GM18909 (cell line): ENCODE measurements around the gene ACER2.
"Not testable (repeated sequence)": the region's sequence is repeated elsewhere in the genome, so short reads cannot be mapped to it uniquely, and the experiment has no call there.

Experiments
- ATAC-seq: cut with Tn5 transposase; IDR thresholded peaks from one replicate; pipeline ENCODE4 v1.9.1; 2021; ENCODE audit warnings: mild to moderate bottlenecking; ENCODE audit not compliant: unreplicated experiment, poor library complexity

The ACER2 gene

DNA sequence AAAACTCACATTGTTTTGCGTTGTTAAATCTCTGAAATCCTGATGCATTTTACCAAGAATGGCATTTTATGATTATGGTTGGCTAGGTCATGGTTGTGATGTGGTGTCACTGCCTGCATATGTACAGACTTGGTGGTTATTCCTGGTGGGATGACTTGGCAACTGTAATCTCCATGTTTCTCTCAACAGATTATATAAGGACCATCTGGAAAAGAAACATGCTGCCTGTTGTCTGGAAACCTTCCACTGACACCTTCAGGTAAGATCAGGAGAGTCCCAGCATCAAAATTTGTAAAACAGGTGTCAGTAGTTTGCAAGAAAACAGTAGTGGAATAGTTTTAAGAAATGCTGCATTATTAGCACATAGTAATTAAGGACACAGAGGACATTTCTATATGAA is 3.0 kb upstream of the ACER2 start:
- ATAC-seq: no peak

DNA sequence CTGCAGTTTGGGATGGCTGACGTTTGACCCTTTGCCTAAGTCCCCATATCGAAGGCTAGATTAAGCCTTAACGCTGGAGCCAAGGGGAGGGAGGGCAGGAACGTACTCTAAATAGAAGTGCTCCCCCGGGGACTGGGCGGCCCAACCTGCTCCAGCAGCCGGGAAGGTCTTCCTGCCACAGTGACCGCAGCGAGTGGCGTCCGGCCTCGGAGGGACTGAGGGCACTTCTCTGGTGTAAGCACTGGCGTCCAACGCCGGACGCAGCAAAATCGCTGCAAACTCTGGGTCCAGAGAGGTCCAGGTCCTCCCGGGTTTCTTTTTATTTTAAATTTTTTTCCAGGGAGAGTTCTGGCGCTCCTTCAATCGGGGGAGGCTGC is 505 bp upstream of the ACER2 start:
- peak; percentile 10 for ATAC-seq

DNA sequence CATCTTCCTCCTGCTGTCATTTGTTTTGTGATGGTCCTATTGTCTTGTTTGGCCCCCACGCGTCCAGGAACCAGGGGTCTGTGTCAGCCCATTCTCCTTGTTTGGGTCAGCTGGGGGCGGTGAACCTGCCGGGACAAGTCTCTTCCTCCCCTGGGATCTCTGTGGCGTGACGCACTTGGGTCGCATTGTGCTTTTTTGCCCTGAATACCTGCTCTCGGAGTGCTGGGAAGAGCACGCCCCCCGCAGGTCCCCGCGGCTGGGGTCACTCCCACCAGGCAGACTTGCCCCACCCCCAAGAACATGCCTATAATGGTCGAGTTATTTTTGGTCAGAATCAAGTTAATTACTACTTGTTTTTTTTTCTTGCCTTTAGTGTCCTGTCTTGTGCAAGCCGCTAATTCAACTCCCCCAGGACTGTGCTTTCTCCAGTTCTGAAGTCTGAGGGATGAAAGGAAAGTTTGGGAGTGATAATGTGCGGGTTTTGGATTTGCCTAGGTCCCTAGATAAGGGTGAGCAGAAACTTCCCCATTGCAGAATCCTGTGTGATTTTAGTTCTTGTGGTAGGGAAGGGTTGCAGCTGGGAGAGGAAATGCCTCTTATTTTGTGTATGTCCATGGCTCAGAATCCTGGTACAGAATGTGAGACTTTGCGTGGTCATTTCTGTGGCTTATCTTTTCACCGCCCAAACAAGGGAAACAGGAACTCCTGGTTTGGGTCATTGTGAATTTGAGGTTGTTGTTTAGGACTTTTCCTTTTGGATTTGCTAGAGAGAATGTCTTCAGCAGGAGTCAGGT is 789 bp downstream of the ACER2 start:
- ATAC-seq: peak; percentile 9

DNA sequence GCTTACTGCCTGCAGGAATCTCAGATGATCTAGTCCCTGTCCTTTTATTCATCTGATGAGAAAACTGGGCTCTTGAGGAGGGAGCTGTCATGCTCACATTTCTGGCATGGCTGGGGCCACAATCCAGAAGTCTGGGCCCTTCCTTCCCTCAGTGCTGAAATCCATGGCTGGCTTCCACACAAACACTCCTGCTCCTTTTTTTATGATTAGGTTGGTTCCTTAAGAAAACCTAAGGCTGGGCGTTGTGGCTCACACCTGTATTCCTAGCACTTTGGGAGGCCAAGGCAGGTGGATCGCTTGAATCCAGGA is 1.3 kb downstream of the ACER2 start:
- no peak for ATAC-seq

DNA sequence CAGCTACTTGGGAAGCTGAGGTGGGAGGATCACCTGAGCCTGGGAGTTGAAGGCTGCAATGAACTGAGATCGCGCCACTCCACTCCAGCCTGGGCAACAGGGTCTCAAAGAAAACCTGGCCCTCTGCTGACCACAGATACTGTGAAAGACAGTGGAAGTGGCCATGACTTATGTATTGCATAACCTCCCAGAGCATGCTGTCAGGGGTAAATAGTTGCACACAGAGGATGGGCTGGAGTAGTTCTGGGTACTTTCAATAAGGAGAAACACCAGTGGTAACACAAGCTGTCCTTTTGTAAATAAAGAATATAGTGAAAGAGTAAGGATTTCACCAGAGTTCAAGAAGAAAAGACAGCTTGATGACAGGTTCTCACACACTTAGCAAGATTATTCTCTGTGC is 1.8 kb downstream of the ACER2 start:
- ATAC-seq: no peak

DNA sequence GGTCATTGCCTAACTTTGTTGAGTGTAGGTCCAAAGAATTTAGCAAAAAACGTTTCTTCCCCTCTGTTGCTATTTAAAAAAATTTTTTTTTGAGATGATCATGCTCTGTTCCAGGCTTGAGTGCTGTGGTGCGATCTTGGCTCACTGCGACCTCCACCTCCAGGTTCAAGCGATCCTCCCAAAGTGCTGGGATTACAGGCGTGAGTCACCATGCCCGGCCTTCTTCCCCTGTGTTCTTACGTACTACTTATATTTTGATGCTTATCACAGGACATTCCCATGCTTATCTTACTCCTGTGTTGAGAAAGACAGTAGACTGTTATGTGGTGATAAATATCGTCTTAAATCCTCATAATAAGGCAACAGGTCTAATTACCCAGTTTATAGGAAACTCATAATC is 2.5 kb downstream of the ACER2 start:
- ATAC-seq: no peak

DNA sequence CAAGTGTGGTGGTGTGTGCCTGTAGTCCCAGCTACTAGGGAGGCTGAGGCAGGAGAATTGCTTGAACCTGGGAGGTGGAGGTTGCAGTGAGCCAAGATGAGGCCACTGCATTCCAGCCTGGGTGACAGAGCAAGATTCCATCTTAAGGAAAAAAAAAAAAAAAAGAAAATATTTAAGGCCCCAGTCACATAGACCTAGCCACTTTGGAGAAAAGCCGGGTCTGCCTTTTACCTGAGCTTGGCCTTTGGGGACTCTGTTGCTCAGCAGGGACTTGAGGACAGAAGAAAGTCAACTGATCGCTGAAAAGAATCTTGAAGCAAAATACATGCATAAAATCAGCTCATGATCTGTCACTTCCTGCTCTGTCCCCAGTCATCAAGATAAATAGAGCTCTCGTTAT is 4.6 kb downstream of the ACER2 start:
- not testable (repeated sequence) for ATAC-seq

DNA sequence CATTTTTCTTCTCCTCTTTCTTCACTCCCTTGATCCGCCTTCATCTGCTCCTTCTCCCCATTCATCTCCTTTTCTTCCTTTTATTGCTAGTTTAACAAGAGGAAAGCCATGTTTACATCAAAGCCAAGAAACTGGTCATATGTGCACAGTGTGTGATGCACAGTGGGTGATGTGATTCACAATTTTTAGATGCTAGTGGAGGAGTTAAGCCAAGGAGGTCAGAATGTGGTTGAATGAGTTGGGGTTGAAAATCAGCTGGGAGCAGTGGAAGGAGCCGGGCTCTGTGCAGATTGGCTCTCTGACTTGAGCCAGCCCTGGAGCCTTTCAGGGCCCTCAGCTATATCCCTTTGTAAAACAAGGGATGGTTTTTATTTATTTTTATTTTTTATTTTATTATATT is 7.3 kb downstream of the ACER2 start:
- ATAC-seq: no peak

DNA sequence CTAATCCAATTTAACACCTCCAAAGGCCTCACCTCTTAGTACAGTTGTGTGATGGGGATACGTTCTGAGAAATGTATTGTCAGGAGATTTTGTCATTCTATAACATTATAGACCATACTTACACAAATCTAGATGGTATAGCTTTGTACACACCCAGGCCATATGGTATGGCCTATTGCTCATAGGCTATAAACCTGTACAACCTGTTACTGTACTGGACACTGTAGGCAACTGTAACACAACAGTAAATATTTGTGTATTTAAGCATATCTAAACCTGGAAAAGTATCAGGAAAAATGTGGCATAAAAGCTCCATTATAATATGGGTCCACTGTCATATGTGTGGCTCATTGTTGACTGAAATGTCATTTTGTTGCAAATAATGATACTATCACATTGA is 12.1 kb downstream of the ACER2 start:
- ATAC-seq: no peak

DNA sequence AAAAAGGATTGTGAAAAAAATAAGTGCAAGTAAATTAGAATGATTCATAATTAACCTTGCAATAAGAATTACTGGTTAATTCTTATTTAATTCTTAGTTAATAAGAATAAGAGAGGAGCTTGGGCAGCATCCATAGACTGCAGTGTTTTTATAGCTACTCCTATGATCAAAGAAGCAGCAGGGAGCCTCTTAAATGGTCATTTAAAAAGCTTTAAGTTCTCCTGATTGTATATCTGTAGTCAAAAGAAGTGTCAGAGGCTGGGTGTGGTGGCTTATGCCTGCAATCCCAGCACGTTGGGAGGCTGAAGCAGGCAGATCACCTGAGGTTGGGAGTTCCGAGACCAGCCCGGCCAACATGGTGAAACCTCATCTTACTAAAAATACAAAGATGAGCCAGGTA is 14.4 kb downstream of the ACER2 start:
- no peak for ATAC-seq

DNA sequence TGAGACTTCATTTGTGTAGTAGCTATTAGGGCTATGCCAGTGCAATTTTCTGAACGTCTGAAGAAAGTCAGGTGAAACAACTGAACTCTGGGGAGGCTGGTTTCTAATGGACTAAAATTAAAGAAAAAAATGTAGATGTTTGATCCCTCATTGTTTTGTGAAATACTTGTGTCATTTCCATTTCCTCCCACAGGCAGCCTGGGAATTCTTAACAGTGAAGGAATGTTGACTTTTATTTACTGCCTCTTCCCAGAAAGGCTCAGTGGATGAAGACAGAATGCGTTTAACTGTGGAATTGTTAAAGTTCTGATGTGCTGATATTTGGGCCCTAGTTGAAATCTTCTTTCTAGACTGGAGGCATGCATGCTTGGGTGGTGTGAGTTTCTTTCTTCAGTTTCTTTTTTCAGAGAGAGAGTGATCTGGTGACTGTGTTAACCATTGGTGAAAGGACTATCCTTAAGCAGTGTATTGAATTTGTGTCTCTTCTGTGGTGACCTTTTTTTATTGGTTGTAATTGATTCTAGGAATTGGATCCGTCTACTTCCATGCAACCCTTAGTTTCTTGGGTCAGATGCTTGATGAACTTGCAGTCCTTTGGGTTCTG is 15.5 kb downstream of the ACER2 start:
- ATAC-seq: peak; percentile 81

DNA sequence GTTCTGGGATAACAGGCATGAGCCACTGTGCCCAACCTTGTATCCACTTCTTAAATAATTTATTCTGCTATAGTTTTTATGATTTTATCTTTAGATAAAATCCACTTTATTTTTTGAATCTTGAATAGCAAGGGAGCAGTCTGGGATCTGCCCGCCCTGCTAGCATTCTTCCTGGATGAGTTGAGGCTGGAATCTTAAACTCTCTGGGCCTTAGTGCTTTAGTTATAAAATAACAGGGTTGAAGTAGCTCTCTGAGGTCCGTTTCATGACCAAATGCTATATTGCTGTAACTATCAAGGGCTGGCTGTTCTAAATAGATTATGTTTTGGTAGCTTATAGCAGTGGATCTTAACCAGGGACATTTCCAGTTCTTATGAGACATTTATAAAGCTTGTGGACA is 20.8 kb downstream of the ACER2 start:
- ATAC-seq: no peak

DNA sequence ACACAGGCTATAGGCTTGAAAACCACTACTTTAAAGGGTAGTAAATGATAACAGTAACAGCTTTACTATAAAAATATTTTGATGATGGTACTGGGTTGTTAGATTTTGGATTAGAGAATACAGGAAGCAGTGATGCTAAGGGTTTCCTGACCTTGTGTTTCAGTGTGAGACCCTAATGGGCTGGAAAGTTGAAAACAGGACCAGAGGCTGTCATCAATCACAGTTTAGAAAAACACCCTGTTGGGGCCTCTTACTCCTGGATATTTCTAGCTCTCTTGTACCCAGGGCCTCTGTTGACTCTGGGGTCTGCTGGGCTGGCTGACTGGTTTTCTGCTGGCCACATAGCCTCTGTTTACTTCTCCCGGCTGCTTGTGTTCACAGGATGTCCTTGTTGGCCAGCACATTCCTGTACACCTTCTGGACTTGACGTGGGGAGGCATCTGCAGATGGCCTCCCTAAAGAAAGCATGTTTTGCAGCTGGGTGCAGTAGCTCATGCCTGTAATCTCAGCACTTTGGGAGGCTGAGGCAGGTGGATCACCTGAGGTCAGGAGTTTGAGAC is 21.5 kb downstream of the ACER2 start:
- ATAC-seq: no peak

DNA sequence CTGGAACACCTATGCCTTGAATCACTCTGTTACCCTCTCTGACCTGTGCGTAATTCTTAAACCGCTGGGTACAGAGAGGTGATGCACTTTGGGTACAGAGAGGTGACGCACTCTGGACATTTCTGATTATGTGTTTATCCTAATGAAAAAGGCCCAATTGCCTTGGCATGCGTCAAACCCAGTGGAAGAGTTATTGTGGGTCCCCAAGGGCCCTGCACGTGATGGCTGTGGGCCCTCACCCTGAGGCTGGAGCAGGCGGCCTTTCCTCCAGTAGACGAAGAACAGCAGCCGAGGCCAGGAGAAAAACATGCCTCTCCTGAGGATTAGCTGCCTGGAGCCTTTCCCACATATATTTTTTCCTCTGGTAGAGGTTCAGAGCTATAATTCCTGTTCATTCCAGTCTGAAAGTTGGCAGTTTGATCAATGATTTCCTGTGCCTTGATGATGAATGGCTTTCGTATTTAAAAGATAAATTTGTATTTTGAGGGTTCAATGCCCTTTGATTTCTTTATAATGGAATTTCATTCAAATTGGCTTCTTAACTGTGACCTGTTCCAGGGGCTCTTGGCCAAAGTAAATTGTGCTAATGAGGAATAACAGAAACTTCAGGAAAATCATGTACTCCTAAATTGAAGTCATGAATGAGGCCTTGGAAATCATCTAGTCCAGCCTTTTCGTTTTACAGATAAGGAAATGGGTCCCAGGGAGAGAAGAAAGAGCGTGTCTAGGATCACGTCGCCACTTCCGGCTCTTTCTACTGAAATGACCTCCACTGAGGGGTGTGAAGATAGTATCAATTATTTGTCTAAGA is 22.8 kb downstream of the ACER2 start:
- no peak for ATAC-seq

DNA sequence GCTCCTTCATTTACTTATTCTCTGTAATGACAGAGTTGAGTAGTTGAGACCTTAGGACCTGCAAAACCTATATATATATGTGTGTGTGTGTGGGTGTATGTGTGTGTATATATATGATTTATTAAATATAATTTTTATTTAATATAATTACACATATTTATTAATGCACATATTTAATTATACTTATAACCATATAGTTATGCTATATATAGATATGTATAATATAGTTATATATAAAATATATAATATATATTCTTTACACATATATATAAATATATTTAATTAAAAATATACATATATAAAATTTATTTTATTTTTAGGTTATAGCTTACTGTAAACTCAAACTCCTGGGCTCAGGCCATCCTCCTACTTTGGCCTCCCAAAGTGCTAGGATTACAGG is 23.7 kb downstream of the ACER2 start:
- ATAC-seq: no peak

DNA sequence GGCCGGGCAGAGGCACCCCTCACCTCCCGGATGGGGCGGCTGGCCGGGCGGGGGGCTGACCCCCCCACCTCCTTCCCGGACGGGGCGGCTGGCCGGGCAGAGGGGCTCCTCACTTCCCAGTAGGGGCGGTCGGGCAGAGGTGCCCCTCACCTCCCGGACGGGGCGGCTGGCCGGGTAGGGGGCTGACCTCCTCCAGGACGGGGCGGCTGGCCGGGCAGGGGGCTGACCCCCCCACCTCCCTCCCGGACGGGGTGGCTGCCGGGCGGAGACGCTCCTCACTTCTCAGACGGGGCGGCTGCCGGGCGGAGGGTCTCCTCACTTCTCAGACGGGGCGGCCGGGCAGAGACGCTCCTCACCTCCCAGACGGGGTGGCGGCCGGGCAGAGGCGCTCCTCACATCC is 24.9 kb downstream of the ACER2 start:
- ATAC-seq: not testable (repeated sequence)

DNA sequence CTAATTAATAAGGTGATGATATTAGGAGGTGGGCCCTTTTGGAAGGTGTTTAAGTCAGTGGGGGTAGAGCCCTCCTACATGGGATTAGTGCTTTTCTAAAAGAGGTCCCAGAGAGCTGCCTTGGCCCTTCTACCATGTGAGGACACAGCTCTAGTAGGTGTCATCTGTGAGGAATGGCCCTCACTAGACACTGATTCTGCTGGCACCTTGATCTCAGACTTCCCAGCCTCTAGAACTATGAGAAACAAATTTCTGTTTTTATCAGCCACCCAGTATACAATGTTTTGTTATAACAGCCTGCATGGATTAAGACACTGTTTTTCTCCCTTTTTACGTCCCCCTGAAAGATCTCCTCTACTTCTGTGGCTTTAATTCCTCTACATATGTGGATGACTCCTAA is 31.6 kb downstream of the ACER2 start:
- ATAC-seq: no peak

DNA sequence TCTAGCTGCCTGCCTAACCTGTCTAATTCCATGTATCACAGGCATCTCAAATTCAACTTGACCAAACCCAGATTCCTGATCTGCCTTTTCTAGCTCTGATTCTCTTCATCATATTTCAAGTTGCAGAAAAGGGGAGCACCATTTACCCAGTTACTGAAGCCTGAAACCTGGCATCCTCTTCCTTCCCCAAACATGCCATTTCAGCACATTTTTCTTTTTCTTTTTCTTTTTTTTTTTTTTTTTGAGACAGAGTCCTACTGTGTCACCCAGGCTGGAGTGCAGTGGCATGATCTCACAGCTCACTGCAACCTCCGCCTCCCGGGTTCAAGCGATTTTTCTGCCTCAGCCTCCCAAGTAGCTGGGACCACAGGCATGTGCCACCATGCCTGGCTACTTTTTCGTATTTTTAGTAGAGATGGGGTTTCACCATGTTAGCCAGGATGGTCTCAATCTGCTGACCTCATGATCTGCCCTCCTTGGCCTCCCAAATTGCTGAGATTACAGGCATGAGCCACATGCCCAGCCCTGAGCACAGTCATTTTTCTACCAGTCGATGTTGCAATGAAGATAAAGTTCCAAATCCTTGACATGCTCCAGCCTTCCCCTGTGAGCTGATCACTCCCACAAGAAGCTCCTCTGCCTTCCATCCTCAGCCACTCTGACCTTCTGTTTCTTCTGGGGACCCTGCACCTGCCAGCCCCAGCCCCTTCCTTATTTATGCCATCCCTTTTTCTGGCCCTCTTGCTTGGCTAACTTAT is 32.2 kb downstream of the ACER2 start:
- peak; percentile 13 for ATAC-seq

DNA sequence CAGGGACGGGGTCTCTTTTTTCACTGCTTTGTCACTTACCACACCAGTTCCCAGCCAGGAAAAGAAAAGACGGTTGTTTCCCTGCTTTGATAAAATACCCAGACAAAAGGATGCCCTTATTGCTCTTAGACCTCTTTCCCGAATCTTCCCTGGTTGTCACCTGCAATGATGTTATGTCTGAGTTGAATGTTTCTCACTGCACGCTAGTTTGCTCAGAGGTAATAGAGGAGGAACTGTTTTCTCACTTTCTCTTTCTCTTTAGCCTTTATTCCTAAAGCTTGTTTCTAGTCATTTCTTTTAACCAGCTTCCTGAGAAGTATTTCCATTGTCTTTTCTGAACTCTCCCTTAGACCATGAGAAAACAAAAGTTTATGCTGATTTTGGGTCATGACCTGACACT is 32.9 kb downstream of the ACER2 start:
- peak; percentile 87 for ATAC-seq

DNA sequence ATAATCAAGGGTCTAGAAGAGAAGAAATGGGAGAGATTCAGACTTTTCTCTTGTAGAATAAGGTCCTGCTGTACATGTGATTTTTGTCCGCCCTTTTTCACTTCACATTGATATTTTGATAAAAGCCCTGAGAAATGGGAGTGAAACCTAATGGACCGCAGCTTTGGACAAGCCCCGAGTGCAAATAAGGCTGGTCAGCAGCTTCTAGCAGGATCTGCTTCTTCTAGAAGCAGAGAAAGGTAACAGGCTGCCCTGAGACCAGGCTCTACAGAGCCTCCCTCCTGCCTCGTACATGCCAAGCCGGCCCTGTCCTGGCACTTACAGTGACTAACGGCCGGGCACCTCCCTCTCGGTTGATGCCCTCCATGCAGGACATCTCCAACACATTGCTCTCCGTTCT is 33.4 kb downstream of the ACER2 start:
- no peak for ATAC-seq

DNA sequence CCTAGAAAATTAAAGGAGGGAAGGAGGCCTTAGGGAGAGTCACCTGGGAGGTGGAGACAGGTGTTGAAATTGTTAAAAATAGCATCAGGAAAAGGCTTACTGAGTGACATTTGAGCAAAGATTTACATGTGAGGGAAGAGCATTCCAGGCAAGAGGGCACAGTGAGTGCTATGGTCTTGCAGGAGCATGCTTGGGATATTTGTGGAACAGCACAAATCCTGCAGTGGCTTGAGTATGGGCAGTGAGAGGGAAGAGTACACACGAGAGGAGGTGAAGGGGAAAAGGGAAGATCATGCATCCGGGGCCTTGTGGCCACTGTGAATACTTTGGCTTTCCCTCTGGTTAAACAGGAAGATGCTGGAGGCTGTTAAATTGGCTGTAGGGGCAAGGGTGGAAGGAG is 36.6 kb downstream of the ACER2 start:
- ATAC-seq: no peak
